Osteoblast (primary cell): Measurements from ENCODE around the gene C2CD2L. TPM values are rescaled to one million over a fixed set of nuclear protein-coding genes. Genes with fewer than 3 reads are reported as not detected.
"Not testable (repeated sequence)": the region's sequence is repeated elsewhere in the genome, so short reads cannot be mapped to it uniquely, and the experiment has no call there.

ENCODE experiments used
- DNase-seq: peaks from one replicate; pipeline ENCODE4 v3.0.0; 2011; ENCODE audit warnings: low spot score, mixed read lengths; ENCODE audit not compliant: insufficient read length; ENCODE audit errors: missing footprints
- H2AFZ ChIP-seq: 2 replicates; pipeline ENCODE4 v1.6.0; 2011; ENCODE audit warnings: mild to moderate bottlenecking, low read length
- H3K27ac ChIP-seq: 2 replicates; pipeline ENCODE4 v1.5.1; 2011; ENCODE audit warnings: mild to moderate bottlenecking, low read depth, low read length, moderate library complexity
- H3K27me3 ChIP-seq: 2 replicates; pipeline ENCODE4 v1.6.0; 2012; ENCODE audit warnings: mild to moderate bottlenecking, control low read depth, inconsistent platforms, low read length, moderate library complexity; ENCODE audit not compliant: insufficient read depth
- H3K36me3 ChIP-seq: 2 replicates; pipeline ENCODE4 v1.5.1; 2011; ENCODE audit warnings: mild to moderate bottlenecking, low read length, control low read depth, moderate library complexity; ENCODE audit not compliant: insufficient read depth
- H3K4me1 ChIP-seq: 2 replicates; pipeline ENCODE4 v1.5.1; 2011; ENCODE audit warnings: mild to moderate bottlenecking, low read length, control low read depth, moderate library complexity; ENCODE audit not compliant: insufficient read depth
- H3K4me2 ChIP-seq: 2 replicates; pipeline ENCODE4 v1.6.0; 2011; ENCODE audit warnings: mild to moderate bottlenecking, low read length; ENCODE audit not compliant: insufficient read depth
- H3K4me3 ChIP-seq: fragments of 200-600 bp; sonication (generic); 3 replicates; pipeline ENCODE4 v1.5.1; 2012; ENCODE audit warnings: mild to moderate bottlenecking, low read length, inconsistent platforms; ENCODE audit not compliant: insufficient read depth
- H3K79me2 ChIP-seq: 2 replicates; pipeline ENCODE4 v1.6.0; 2012; ENCODE audit warnings: mild to moderate bottlenecking, low read length, control low read depth, inconsistent platforms; ENCODE audit not compliant: insufficient read depth
- H3K9me3 ChIP-seq: 2 replicates; pipeline ENCODE4 v1.5.1; 2011; ENCODE audit warnings: low read depth, low read length, control low read depth
- H4K20me1 ChIP-seq: 2 replicates; pipeline ENCODE4 v1.6.0; 2012; ENCODE audit warnings: mild to moderate bottlenecking, low read length, control low read depth; ENCODE audit not compliant: insufficient read depth
- total RNA-seq: library from RNA; depleted of rRNA; stranded (reverse); fragments of >200 nt; gene quantifications from 2 replicates; pipeline ENCODE4 v1.2.3, GENCODE V29; 2012
- TF ChIP-seq, protein P1 (sequence below): IDR thresholded peaks from 2 replicates; pipeline ENCODE4 v1.5.1; 2011; ENCODE audit warnings: mild to moderate bottlenecking, low read depth, low read length, moderate library complexity; ENCODE audit errors: extremely low read depth

C2CD2L gene
- total RNA-seq, 1 donor = 6.2 TPM

DNA sequence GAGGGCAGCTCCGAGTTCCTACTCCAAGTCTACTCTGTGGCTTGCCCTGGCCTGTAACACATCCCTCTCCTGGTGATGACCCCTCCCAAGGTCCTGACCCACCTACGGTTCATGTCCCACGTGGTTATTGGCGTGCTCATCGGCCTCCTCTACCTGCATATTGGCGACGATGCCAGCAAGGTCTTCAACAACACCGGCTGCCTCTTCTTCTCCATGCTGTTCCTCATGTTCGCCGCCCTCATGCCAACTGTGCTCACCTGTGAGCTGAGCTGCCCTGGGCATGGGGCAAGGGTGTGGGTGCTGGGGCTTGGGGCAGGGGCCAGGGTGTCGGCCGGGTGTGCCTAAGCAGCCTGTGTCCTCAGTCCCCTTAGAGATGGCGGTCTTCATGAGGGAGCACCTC, 51.3 kb downstream of the C2CD2L start:
- peaks cover 15% of the 10 kb centered on the region for H3K27me3 ChIP-seq
- TF ChIP-seq, protein P1, sequence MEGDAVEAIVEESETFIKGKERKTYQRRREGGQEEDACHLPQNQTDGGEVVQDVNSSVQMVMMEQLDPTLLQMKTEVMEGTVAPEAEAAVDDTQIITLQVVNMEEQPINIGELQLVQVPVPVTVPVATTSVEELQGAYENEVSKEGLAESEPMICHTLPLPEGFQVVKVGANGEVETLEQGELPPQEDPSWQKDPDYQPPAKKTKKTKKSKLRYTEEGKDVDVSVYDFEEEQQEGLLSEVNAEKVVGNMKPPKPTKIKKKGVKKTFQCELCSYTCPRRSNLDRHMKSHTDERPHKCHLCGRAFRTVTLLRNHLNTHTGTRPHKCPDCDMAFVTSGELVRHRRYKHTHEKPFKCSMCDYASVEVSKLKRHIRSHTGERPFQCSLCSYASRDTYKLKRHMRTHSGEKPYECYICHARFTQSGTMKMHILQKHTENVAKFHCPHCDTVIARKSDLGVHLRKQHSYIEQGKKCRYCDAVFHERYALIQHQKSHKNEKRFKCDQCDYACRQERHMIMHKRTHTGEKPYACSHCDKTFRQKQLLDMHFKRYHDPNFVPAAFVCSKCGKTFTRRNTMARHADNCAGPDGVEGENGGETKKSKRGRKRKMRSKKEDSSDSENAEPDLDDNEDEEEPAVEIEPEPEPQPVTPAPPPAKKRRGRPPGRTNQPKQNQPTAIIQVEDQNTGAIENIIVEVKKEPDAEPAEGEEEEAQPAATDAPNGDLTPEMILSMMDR = no peak
- no peaks in the 10 kb centered on the region for H3K36me3 ChIP-seq
- H3K27ac ChIP-seq = no peak overlapping the region
- no peaks in the 10 kb centered on the region for H3K4me1 ChIP-seq
- no peaks in the 10 kb centered on the region for H3K9me3 ChIP-seq
- H3K4me2 ChIP-seq = no peak overlapping the region
- no peaks in the 10 kb centered on the region for H4K20me1 ChIP-seq
- no peaks in the 10 kb centered on the region for H3K79me2 ChIP-seq
- H3K4me3 ChIP-seq = no peak overlapping the region
- DNase-seq = peak; percentile 59
- no peak overlapping the region for H2AFZ ChIP-seq

DNA sequence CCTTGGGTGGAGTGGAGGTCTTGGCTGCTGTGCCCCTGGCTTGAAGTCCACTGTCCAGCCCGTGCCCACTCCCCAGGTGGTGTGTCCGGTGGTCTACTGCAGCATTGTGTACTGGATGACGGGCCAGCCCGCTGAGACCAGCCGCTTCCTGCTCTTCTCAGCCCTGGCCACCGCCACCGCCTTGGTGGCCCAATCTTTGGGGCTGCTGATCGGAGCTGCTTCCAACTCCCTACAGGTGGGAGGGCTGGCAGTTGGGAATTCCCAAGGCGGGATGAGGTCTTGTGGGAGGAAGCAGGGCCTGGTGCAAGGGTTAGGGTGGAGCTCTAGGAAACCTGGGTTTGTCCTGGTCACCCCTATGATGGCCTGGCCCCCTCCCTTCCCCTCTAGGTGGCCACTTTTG, 53.0 kb downstream of the C2CD2L start:
- Histone ChIP-seq H3K27me3 (peaks cover 6% of the 10 kb centered on the region), H3K9me3 (no peaks in the 10 kb centered on the region), H3K4me1 (no peaks in the 10 kb centered on the region), H3K4me2 (no peak overlapping the region), H3K27ac (no peak overlapping the region), H3K4me3 (no peak overlapping the region), H4K20me1 (no peaks in the 10 kb centered on the region), H2AFZ (no peak overlapping the region), H3K36me3 (no peaks in the 10 kb centered on the region), H3K79me2 (no peaks in the 10 kb centered on the region)
- TF ChIP-seq, protein P1 = no peak
- DNase-seq = peak; percentile 41

DNA sequence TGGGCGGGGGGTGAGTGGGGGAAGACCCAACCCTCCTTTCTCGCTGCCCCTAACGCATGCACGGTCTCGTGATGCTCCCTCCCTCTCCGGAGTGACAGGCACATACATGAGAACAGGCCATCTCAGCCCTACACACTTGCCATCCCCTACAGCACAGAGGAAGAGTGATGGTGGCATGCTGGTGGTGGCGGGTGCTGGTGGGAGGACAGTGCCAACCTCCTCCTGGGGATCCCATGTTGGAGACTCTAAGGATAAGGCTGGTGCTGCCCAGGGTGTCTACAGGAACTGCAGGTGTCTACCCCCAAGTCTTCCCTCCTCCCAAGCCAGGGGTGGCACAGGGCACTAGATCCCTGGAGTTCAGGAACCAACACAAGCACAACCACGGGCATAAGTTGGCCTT, 54.7 kb downstream of the C2CD2L start:
- H3K4me2 ChIP-seq = no peak overlapping the region
- H4K20me1 ChIP-seq = no peaks in the 10 kb centered on the region
- peak; percentile 66 for DNase-seq
- no peaks in the 10 kb centered on the region for H3K9me3 ChIP-seq
- TF ChIP-seq, protein P1 = no peak
- H3K79me2 ChIP-seq = no peaks in the 10 kb centered on the region
- no peaks in the 10 kb centered on the region for H3K36me3 ChIP-seq
- no peaks in the 10 kb centered on the region for H3K27me3 ChIP-seq
- H3K4me1 ChIP-seq = peaks cover 4% of the 10 kb centered on the region
- no peak overlapping the region for H3K27ac ChIP-seq
- no peak overlapping the region for H2AFZ ChIP-seq
- no peak overlapping the region for H3K4me3 ChIP-seq

DNA sequence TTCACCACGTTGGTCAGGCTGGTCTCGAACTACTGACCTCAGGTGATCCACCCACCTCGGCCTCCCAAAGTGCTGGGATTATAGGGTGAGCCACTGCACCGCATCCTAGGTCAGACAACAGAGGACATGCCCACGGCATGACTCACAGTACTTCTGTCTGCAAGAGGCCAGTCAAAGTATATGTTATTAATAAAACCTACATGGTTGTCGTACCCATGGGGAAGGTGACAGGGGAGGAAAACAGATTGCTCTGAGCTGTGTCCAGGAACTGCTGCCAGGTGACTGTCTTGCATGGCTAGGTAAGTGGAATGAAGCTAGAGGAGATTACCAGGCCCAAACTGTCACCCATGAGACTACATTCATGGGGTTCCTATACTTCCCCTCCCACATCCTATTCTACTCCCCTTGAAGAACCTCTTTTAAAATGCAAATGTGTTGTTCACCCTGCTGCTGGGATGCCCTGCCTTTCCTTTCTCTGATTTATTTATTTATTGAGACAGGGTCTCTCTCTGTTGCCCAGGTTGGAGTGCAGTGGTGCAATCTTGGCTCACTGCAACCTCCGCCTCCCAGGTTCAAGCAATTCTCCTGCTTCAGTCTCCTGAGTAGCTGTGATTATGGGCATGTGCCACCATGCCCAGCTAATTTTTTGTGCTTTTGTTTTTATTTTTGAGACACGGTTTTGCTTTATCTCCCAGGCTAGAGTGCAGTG, 59.4 kb downstream of the C2CD2L start:
- H3K4me3 ChIP-seq = no peak overlapping the region
- no peaks in the 10 kb centered on the region for H3K36me3 ChIP-seq
- DNase-seq = peak; percentile 93
- H3K27ac ChIP-seq = no peak overlapping the region
- TF ChIP-seq, protein P1 = no peak
- H3K4me2 ChIP-seq = no peak overlapping the region
- H3K79me2 ChIP-seq = peaks cover 3% of the 10 kb centered on the region
- no peaks in the 10 kb centered on the region for H4K20me1 ChIP-seq
- H3K9me3 ChIP-seq = no peaks in the 10 kb centered on the region
- peaks cover 9% of the 10 kb centered on the region for H3K4me1 ChIP-seq
- no peaks in the 10 kb centered on the region for H3K27me3 ChIP-seq
- H2AFZ ChIP-seq = no peak overlapping the region

DNA sequence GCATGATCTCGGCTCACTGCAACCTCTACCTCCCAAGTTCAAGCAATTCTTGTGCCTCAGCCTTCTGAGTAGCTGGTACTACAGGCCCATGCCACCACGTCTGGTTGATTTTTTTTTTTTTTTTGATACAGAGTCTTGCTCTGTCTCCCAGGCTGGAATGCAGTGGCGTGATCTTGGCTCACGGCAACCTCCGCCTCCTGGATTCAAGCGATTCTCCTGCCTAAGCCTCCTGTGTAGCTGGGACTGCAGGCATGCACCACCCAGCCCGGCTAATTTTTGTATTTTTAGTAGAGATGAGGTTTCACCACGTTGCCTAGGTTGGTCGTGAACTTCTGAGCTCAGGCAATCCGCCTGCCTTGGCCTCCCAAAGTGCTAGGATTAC, 59.9 kb downstream of the C2CD2L start:
- H4K20me1 ChIP-seq, H2AFZ ChIP-seq, H3K4me3 ChIP-seq, H3K4me1 ChIP-seq, H3K27me3 ChIP-seq, H3K9me3 ChIP-seq, H3K79me2 ChIP-seq, H3K36me3 ChIP-seq, DNase-seq, H3K27ac ChIP-seq, H3K4me2 ChIP-seq: not testable (repeated sequence)
